GM23248 (cell line): ENCODE measurements around the gene CIB1.

Source experiments
- EZH2 ChIP-seq: fragments of 200-600 bp; sonication (generic); IDR thresholded peaks from 2 replicates; pipeline ENCODE4 v1.6.1; 2018; ENCODE audit warnings: antibody characterized with exemption, mild to moderate bottlenecking; ENCODE audit not compliant: insufficient read depth, poor library complexity, severe bottlenecking
- EZH2phosphoT487 ChIP-seq: fragments of 200-600 bp; sonication (generic); IDR thresholded peaks from 2 replicates; pipeline ENCODE4 v1.6.1; 2018; ENCODE audit warnings: antibody characterized with exemption, moderate library complexity, mild to moderate bottlenecking, low read depth; ENCODE audit not compliant: insufficient read depth

- TF ChIP-seq EZH2 (no peak), EZH2phosphoT487 (no peak)
These were observed 37.9 kb upstream of the CIB1 start for GRCh38 chr15:90271459-90272166.
